Measurements from ENCODE around the gene THSD4. TPM values are rescaled to one million over a fixed set of nuclear protein-coding genes. Genes with fewer than 3 reads are reported as not detected.

The THSD4 gene
- total RNA-seq, 5 donors from 2014 or later (not counting 1 experiment from before 2014, with no cell fraction given): 0.03 to 0.23 (median 0.18) TPM; not detected in 2

- H3K4me1 Mint-ChIP-seq: peaks cover 0 to 3% (median 0%) of the 10 kb centered on the region in 3 donors
- Histone ChIP-seq H3K36me3 (ENCODE audit: control insufficient read depth in 2 of 2, extremely low read depth in 1 of 2, insufficient read depth in 1 of 2, low read length in 1 of 2) (no peaks in the 10 kb centered on the region), H3K9me3 (no peaks in the 10 kb centered on the region), H3K4me3 (ENCODE audit: control insufficient read depth in 1 of 2, extremely low read depth in 1 of 2, low read length in 1 of 2) (no peak overlapping the region), H3K27ac (ENCODE audit: low read length) (no peak overlapping the region), H3K4me1 (ENCODE audit: control insufficient read depth in 1 of 2, extremely low read depth in 1 of 2, insufficient read depth in 2 of 2, low read length in 2 of 2) (no peaks in the 10 kb centered on the region), H3K27me3 (replicated peaks in 1 of 2; ENCODE audit: control insufficient read depth in 2 of 2, extremely low read depth in 1 of 2, insufficient read depth in 2 of 2, low read length in 1 of 2) (no peaks in the 10 kb centered on the region)
- peaks cover 0 to 9% of the 10 kb centered on the region in 2 donors for H3K27me3 Mint-ChIP-seq
- H3K27ac Mint-ChIP-seq: no peak overlapping the region
- POLR2A ChIA-PET: no interaction called here
- WGBS (ENCODE audit: insufficient coverage): 93% methylated on average over 7 of the region's 8 CpGs
- DNase-seq: no peak
- CTCF ChIA-PET: no interaction called here
- no peak overlapping the region for H3K4me3 Mint-ChIP-seq
- H3K36me3 Mint-ChIP-seq: no peaks in the 10 kb centered on the region
- H3K9me3 Mint-ChIP-seq: no peaks in the 10 kb centered on the region
- no peak for ATAC-seq (replicated peaks in 1 of 4)
These were observed 213.8 kb downstream of the THSD4 start for GRCh38 chr15:71329041-71329440.

GRCh38 chr15:71329497-71330260 lies 214.4 kb downstream of the THSD4 start:
- H3K4me3 ChIP-seq (ENCODE audit: control insufficient read depth in 1 of 2, extremely low read depth in 1 of 2, low read length in 1 of 2): no peak overlapping the region
- WGBS (ENCODE audit: insufficient coverage): 74% methylated on average over 5 of the region's 14 CpGs
- H3K27me3 ChIP-seq (replicated peaks in 1 of 2; ENCODE audit: control insufficient read depth in 2 of 2, extremely low read depth in 1 of 2, insufficient read depth in 2 of 2, low read length in 1 of 2): no peaks in the 10 kb centered on the region
- H3K36me3 ChIP-seq (ENCODE audit: control insufficient read depth in 2 of 2, extremely low read depth in 1 of 2, insufficient read depth in 1 of 2, low read length in 1 of 2): no peaks in the 10 kb centered on the region
- no peaks in the 10 kb centered on the region for H3K9me3 ChIP-seq
- peaks cover 0 to 3% (median 0%) of the 10 kb centered on the region in 3 donors for H3K4me1 Mint-ChIP-seq
- H3K36me3 Mint-ChIP-seq: no peaks in the 10 kb centered on the region
- ATAC-seq (replicated peaks in 1 of 4) (no peak), DNase-seq (no peak)
- H3K4me1 ChIP-seq (ENCODE audit: control insufficient read depth in 1 of 2, extremely low read depth in 1 of 2, insufficient read depth in 2 of 2, low read length in 2 of 2): no peaks in the 10 kb centered on the region
- peaks cover 0 to 9% of the 10 kb centered on the region in 2 donors for H3K27me3 Mint-ChIP-seq
- H3K27ac Mint-ChIP-seq: no peak overlapping the region
- no peak overlapping the region for H3K27ac ChIP-seq (ENCODE audit: low read length)
- ChIA-PET POLR2A (no interaction called here), CTCF (no interaction called here)
- no peaks in the 10 kb centered on the region for H3K9me3 Mint-ChIP-seq
- no peak overlapping the region for H3K4me3 Mint-ChIP-seq

- 68% methylated on average over 3 of the region's 11 CpGs for WGBS (ENCODE audit: insufficient coverage)
- H3K36me3 Mint-ChIP-seq: no peaks in the 10 kb centered on the region
- peaks cover 0 to 4% of the 10 kb centered on the region in 2 donors for H3K27me3 Mint-ChIP-seq
- Histone ChIP-seq H3K36me3 (ENCODE audit: control insufficient read depth in 2 of 2, extremely low read depth in 1 of 2, insufficient read depth in 1 of 2, low read length in 1 of 2) (no peaks in the 10 kb centered on the region), H3K4me3 (ENCODE audit: control insufficient read depth in 1 of 2, extremely low read depth in 1 of 2, low read length in 1 of 2) (no peak overlapping the region), H3K27me3 (replicated peaks in 1 of 2; ENCODE audit: control insufficient read depth in 2 of 2, extremely low read depth in 1 of 2, insufficient read depth in 2 of 2, low read length in 1 of 2) (no peaks in the 10 kb centered on the region), H3K27ac (ENCODE audit: low read length) (no peak overlapping the region), H3K4me1 (ENCODE audit: control insufficient read depth in 1 of 2, extremely low read depth in 1 of 2, insufficient read depth in 2 of 2, low read length in 2 of 2) (no peaks in the 10 kb centered on the region), H3K9me3 (no peaks in the 10 kb centered on the region)
- ATAC-seq (replicated peaks in 1 of 4) (no peak), DNase-seq (no peak)
- H3K27ac Mint-ChIP-seq: no peak overlapping the region
- POLR2A ChIA-PET: no interaction called here
- no peaks in the 10 kb centered on the region for H3K9me3 Mint-ChIP-seq
- CTCF ChIA-PET: no interaction called here
- H3K4me3 Mint-ChIP-seq: no peak overlapping the region
- peaks cover 0 to 3% (median 0%) of the 10 kb centered on the region in 3 donors for H3K4me1 Mint-ChIP-seq
These were observed 215.4 kb downstream of the THSD4 start for GRCh38 chr15:71330638-71331162.

- no peaks in the 10 kb centered on the region for H3K36me3 Mint-ChIP-seq
- H3K4me3 Mint-ChIP-seq: no peak overlapping the region
- H3K4me1 ChIP-seq (ENCODE audit: control insufficient read depth in 1 of 2, extremely low read depth in 1 of 2, insufficient read depth in 2 of 2, low read length in 2 of 2): no peaks in the 10 kb centered on the region
- no peak overlapping the region for H3K27ac Mint-ChIP-seq
- no peak for DNase-seq
- H3K27ac ChIP-seq (ENCODE audit: low read length): no peak overlapping the region
- H3K9me3 Mint-ChIP-seq: no peaks in the 10 kb centered on the region
- CTCF ChIA-PET: no interaction called here
- WGBS (ENCODE audit: insufficient coverage): 96% methylated on average over 3 of the region's 4 CpGs
- no peaks in the 10 kb centered on the region for H3K27me3 ChIP-seq (replicated peaks in 1 of 2; ENCODE audit: control insufficient read depth in 2 of 2, extremely low read depth in 1 of 2, insufficient read depth in 2 of 2, low read length in 1 of 2)
- peaks cover 0 to 2% of the 10 kb centered on the region in 2 donors for H3K27me3 Mint-ChIP-seq
- no peak overlapping the region for H3K4me3 ChIP-seq (ENCODE audit: control insufficient read depth in 1 of 2, extremely low read depth in 1 of 2, low read length in 1 of 2)
- H3K36me3 ChIP-seq (ENCODE audit: control insufficient read depth in 2 of 2, extremely low read depth in 1 of 2, insufficient read depth in 1 of 2, low read length in 1 of 2): no peaks in the 10 kb centered on the region
- H3K9me3 ChIP-seq: no peaks in the 10 kb centered on the region
- no peak for ATAC-seq (replicated peaks in 1 of 4)
- peaks cover 0 to 3% (median 0%) of the 10 kb centered on the region in 3 donors for H3K4me1 Mint-ChIP-seq
- POLR2A ChIA-PET: no interaction called here
These were observed 215.9 kb downstream of the THSD4 start for GRCh38 chr15:71331173-71331572.

- Histone ChIP-seq H3K4me3 (ENCODE audit: control insufficient read depth in 1 of 2, extremely low read depth in 1 of 2, low read length in 1 of 2) (no peak overlapping the region), H3K9me3 (no peaks in the 10 kb centered on the region), H3K36me3 (ENCODE audit: control insufficient read depth in 2 of 2, extremely low read depth in 1 of 2, insufficient read depth in 1 of 2, low read length in 1 of 2) (no peaks in the 10 kb centered on the region), H3K4me1 (ENCODE audit: control insufficient read depth in 1 of 2, extremely low read depth in 1 of 2, insufficient read depth in 2 of 2, low read length in 2 of 2) (no peaks in the 10 kb centered on the region), H3K27me3 (replicated peaks in 1 of 2; ENCODE audit: control insufficient read depth in 2 of 2, extremely low read depth in 1 of 2, insufficient read depth in 2 of 2, low read length in 1 of 2) (no peaks in the 10 kb centered on the region), H3K27ac (ENCODE audit: low read length) (no peak overlapping the region)
- Mint-ChIP-seq H3K36me3 (no peaks in the 10 kb centered on the region), H3K9me3 (no peaks in the 10 kb centered on the region), H3K4me1 (peaks cover 0 to 3% (median 0%) of the 10 kb centered on the region in 3 donors), H3K4me3 (no peak overlapping the region), H3K27me3 (no peaks in the 10 kb centered on the region), H3K27ac (no peak overlapping the region)
- DNase-seq (no peak), ATAC-seq (replicated peaks in 1 of 4) (no peak)
- 83% methylated on average over 2 of the region's 8 CpGs for WGBS (ENCODE audit: insufficient coverage)
- POLR2A ChIA-PET: no interaction called here
- CTCF ChIA-PET: no interaction called here
These were observed 217.2 kb downstream of the THSD4 start for GRCh38 chr15:71332431-71333004.

- Histone ChIP-seq H3K27ac (ENCODE audit: low read length) (no peak overlapping the region), H3K4me3 (ENCODE audit: control insufficient read depth in 1 of 2, extremely low read depth in 1 of 2, low read length in 1 of 2) (no peak overlapping the region), H3K36me3 (ENCODE audit: control insufficient read depth in 2 of 2, extremely low read depth in 1 of 2, insufficient read depth in 1 of 2, low read length in 1 of 2) (no peaks in the 10 kb centered on the region), H3K4me1 (ENCODE audit: control insufficient read depth in 1 of 2, extremely low read depth in 1 of 2, insufficient read depth in 2 of 2, low read length in 2 of 2) (no peaks in the 10 kb centered on the region), H3K9me3 (no peaks in the 10 kb centered on the region), H3K27me3 (replicated peaks in 1 of 2; ENCODE audit: control insufficient read depth in 2 of 2, extremely low read depth in 1 of 2, insufficient read depth in 2 of 2, low read length in 1 of 2) (no peaks in the 10 kb centered on the region)
- H3K4me1 Mint-ChIP-seq: peaks cover 0 to 3% (median 0%) of the 10 kb centered on the region in 3 donors
- ATAC-seq (replicated peaks in 1 of 4): no peak
- no peak overlapping the region for H3K27ac Mint-ChIP-seq
- no peaks in the 10 kb centered on the region for H3K27me3 Mint-ChIP-seq
- no peak overlapping the region for H3K4me3 Mint-ChIP-seq
- POLR2A ChIA-PET: no interaction called here
- 0% methylated on average over 1 of the region's 3 CpGs for WGBS (ENCODE audit: insufficient coverage)
- no peak for DNase-seq
- CTCF ChIA-PET: no interaction called here
- H3K36me3 Mint-ChIP-seq: no peaks in the 10 kb centered on the region
- H3K9me3 Mint-ChIP-seq: no peaks in the 10 kb centered on the region
These were observed 217.9 kb downstream of the THSD4 start for GRCh38 chr15:71333136-71333700.

All from T-cell (primary cell).